Endothelial cell of umbilical vein (primary cell): Measurements from ENCODE around the gene MYO15A. TPM values are rescaled to one million over a fixed set of nuclear protein-coding genes. Genes with fewer than 3 reads are reported as not detected.

Experiments used
- BruUV-seq: library from RNA; stranded (reverse); fragments of 400-500 nt; replicated peaks from 2 replicates; lab custom pipeline; 2021; lab: Mats Ljungman, UMichigan
- CTCF ChIA-PET: fragments of 300-600, 350-600 bp; sonication (Branson Sonifier 250); formaldehyde crosslinking; loops from one replicate; lab custom pipeline; 2021; ENCODE audit warnings: antibody characterized with exemption, inconsistent platforms; lab: Charles Lee
- POLR2A ChIA-PET: fragments of 300-600, 350-600 bp; sonication (Branson Sonifier 250); formaldehyde crosslinking; loops from one replicate; lab custom pipeline; 2021; ENCODE audit warnings: antibody characterized with exemption, inconsistent platforms; lab: Charles Lee
- DNase-seq: peaks from one replicate; pipeline ENCODE4 v3.0.0-alpha.2; 2011; ENCODE audit warnings: low read depth, low spot score
- FAIRE-seq: peaks from 2 replicates; lab custom pipeline; 2011; peaks lifted over from hg19 to GRCh38; lab: Jason Lieb, UNC
- H2AFZ ChIP-seq: 2 replicates; pipeline ENCODE4 v1.6.0; 2012; ENCODE audit warnings: low read depth, low read length, control low read depth, inconsistent platforms
- H3K27ac ChIP-seq: 2 replicates; pipeline ENCODE4 v1.5.1; 2011; ENCODE audit warnings: low read depth, mild to moderate bottlenecking, control low read depth, low read length, moderate library complexity; ENCODE audit not compliant: insufficient read depth
- H3K27me3 ChIP-seq, 2 experiments: 2 replicates each; pipeline versions ENCODE4 v1.6.0 to v1.6.1; 2011; ENCODE audit warnings: low read length in 2 of 2, mixed read lengths in 1 of 2; ENCODE audit not compliant: control insufficient read depth in 2 of 2, insufficient read depth in 2 of 2
- H3K36me3 ChIP-seq, 2 experiments: 2 replicates in 1 of 2; 3 replicates in 1 of 2; pipeline ENCODE4 v1.5.1; 2011; ENCODE audit warnings: low read length in 2 of 2, mild to moderate bottlenecking in 1 of 2, moderate library complexity in 1 of 2; ENCODE audit not compliant: control insufficient read depth in 2 of 2, insufficient read depth in 2 of 2; ENCODE audit errors: extremely low read depth in 1 of 2
- H3K4me1 ChIP-seq: 3 replicates; pipeline ENCODE4 v1.5.1; 2011; ENCODE audit warnings: mild to moderate bottlenecking, low read length; ENCODE audit not compliant: control insufficient read depth, insufficient read depth; ENCODE audit errors: extremely low read depth
- H3K4me2 ChIP-seq: 2 replicates; pipeline ENCODE4 v1.6.1; 2011; ENCODE audit warnings: low read length, control low read depth, mixed read lengths; ENCODE audit not compliant: insufficient read depth
- H3K4me3 ChIP-seq, 3 experiments: fragments of 200-600 bp in 1 of 3; sonication (generic), shearing (Covaris generic) in 1 of 3; replicated peaks in 1 of 3; 2 replicates each; pipeline ENCODE4 v1.5.1; 2011 to 2016; ENCODE audit warnings: control low read depth in 3 of 3, low read length in 3 of 3, mild to moderate bottlenecking in 2 of 3, inconsistent platforms in 1 of 3, low read depth in 1 of 3, moderate library complexity in 1 of 3; ENCODE audit not compliant: insufficient read depth in 1 of 3
- H3K79me2 ChIP-seq: 2 replicates; pipeline ENCODE4 v1.6.0; 2012; ENCODE audit warnings: low read length, inconsistent platforms; ENCODE audit not compliant: control insufficient read depth, insufficient read depth
- H3K9ac ChIP-seq: replicated peaks from 2 replicates; pipeline ENCODE3; 2011; ENCODE audit warnings: low read length, control low read depth; ENCODE audit not compliant: insufficient read depth; ENCODE audit errors: extremely low read depth
- H3K9me1 ChIP-seq: replicated peaks from 3 replicates; pipeline ENCODE4 v1.6.0; 2011; ENCODE audit warnings: mild to moderate bottlenecking, low read length; ENCODE audit not compliant: control insufficient read depth, insufficient read depth; ENCODE audit errors: extremely low read depth
- H3K9me3 ChIP-seq: replicated peaks from 2 replicates; pipeline ENCODE4 v1.5.1; 2012; ENCODE audit warnings: low read length, inconsistent platforms; ENCODE audit not compliant: control insufficient read depth, insufficient read depth
- H4K20me1 ChIP-seq: replicated peaks from 2 replicates; pipeline ENCODE3; 2011; ENCODE audit warnings: mild to moderate bottlenecking, low read length; ENCODE audit not compliant: control insufficient read depth, insufficient read depth; ENCODE audit errors: extremely low read depth
- FOS ChIP-seq: IDR thresholded peaks from 2 replicates; pipeline ENCODE4 v1.6.1; 2011; ENCODE audit warnings: mild to moderate bottlenecking, low read length, moderate library complexity, borderline replicate concordance; ENCODE audit not compliant: insufficient read depth
- GATA2 ChIP-seq: IDR thresholded peaks from 2 replicates; pipeline ENCODE4 v1.7.0; 2011; ENCODE audit warnings: low read depth, mild to moderate bottlenecking, moderate library complexity, mixed read lengths, low read length; ENCODE audit not compliant: insufficient read length, insufficient read depth
- JUN ChIP-seq: IDR thresholded peaks from 2 replicates; pipeline ENCODE4 v1.6.1; 2011; ENCODE audit warnings: borderline replicate concordance, low read depth; ENCODE audit not compliant: insufficient read length, insufficient read depth
- POLR2AphosphoS5 ChIP-seq: IDR thresholded peaks from 2 replicates; pipeline ENCODE4 v1.6.1; 2012; ENCODE audit warnings: low read depth, mild to moderate bottlenecking, control low read depth, low read length, moderate library complexity; ENCODE audit not compliant: insufficient read depth
- dilution Hi-C: fragments of 300-500 bp; cut with MboI; formaldehyde crosslinking; loops from one replicate; pipeline ENCODE4 v1.15.0; 2019; ENCODE audit warnings: low sequenced_read_pairs; ENCODE audit not compliant: extremely low pct_ligation_motif_present
- intact Hi-C: fragments of 100-400 bp; cut with micrococcal nuclease; formaldehyde crosslinking; loops from one replicate; pipeline ENCODE4 v1.10.0; 2022
- polyA plus RNA-seq, 4 experiments: library from polyadenylated mRNA; depleted of rRNA in 3 of 4; stranded (reverse) in 3 of 4; unstranded in 1 of 4; fragments of >200 nt; gene quantifications; 2 replicates each; pipeline versions ENCODE4 v1.2.1 to v1.2.3, GENCODE V29; 2011 to 2012; ENCODE audit warnings: missing spikeins in 1 of 4
- total RNA-seq: library from RNA; stranded (reverse); gene quantifications from 2 replicates; pipeline ENCODE4 v1.2.3, GENCODE V29; 2021
- TF ChIP-seq, protein P1 (sequence below), 2 donors: IDR thresholded peaks; 1 replicate in 1 of 2; 2 replicates in 1 of 2; pipeline ENCODE4 v1.5.1; 2011; ENCODE audit warnings: low read length in 2 of 2, mild to moderate bottlenecking in 2 of 2, moderate library complexity in 2 of 2, control low read depth in 1 of 2, inconsistent platforms in 1 of 2, low read depth in 1 of 2; ENCODE audit not compliant: insufficient read depth in 1 of 2; ENCODE audit errors: extremely low read depth in 1 of 2

MYO15A gene
- total and polyA plus RNA-seq, 2 donors (not counting 3 experiments of a cell fraction or from before 2014, with no cell fraction given): 0.46 to 0.82 TPM

DNA sequence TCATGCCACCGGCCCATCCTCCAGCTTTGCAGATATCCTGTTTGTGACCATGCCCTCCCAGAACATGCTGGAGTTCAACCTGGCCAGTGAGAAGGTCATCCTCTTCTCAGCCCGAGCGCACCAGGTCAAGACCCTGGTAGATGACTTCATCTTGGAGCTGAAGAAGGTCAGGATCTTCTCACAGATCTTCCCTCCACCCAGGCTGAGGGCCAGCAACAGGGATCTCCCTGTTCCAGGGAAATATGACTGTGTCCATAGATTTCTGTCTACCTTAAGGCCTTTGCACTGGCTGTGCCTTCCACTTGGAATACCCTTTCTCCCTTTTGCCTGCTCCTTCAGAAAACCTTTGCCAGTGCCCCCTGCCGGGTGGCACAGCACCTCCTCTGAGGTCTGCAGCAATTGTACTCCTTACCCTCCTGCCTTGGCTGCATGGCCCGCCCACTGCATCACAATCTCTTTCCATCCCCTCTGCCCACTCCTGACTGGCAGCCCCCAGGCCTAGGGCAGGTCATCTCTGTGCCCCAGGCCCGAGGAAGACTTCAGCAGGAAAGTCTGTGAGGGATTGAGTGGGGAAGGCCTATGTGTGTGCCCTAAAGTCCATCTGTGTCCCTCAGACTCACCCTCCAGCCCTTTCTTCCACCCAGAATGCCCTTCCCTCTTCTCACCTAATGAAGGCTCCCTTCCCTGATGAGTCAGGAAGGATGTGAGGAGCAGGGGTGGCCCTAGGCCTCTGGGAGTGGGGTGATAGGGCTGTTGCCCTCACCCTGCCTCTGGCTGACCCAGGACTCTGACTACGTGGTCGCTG, 47.8 kb downstream of the MYO15A start:
- dilution Hi-C loops: no loop called here
- Histone ChIP-seq H3K9me1 (no peaks in the 10 kb centered on the region), H2AFZ (no peak overlapping the region), H3K79me2 (no peaks in the 10 kb centered on the region), H3K4me3 (no peak overlapping the region), H3K9me3 (no peaks in the 10 kb centered on the region), H3K4me2 (no peak overlapping the region), H3K27ac (no peak overlapping the region), H3K36me3 (no peaks in the 10 kb centered on the region), H4K20me1 (no peaks in the 10 kb centered on the region), H3K9ac (no peak overlapping the region), H3K4me1 (peaks cover 9% of the 10 kb centered on the region), H3K27me3 (no peaks in the 10 kb centered on the region)
- intact Hi-C loops: no loop called here
- TF ChIP-seq, protein P1, sequence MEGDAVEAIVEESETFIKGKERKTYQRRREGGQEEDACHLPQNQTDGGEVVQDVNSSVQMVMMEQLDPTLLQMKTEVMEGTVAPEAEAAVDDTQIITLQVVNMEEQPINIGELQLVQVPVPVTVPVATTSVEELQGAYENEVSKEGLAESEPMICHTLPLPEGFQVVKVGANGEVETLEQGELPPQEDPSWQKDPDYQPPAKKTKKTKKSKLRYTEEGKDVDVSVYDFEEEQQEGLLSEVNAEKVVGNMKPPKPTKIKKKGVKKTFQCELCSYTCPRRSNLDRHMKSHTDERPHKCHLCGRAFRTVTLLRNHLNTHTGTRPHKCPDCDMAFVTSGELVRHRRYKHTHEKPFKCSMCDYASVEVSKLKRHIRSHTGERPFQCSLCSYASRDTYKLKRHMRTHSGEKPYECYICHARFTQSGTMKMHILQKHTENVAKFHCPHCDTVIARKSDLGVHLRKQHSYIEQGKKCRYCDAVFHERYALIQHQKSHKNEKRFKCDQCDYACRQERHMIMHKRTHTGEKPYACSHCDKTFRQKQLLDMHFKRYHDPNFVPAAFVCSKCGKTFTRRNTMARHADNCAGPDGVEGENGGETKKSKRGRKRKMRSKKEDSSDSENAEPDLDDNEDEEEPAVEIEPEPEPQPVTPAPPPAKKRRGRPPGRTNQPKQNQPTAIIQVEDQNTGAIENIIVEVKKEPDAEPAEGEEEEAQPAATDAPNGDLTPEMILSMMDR (IDR thresholded peaks at IDR 0.05; ENCODE audit: extremely low read depth in 1 of 2, insufficient read depth in 1 of 2, low read depth in 1 of 2, low read length in 2 of 2): peak; percentile 5 to 10
- TF ChIP-seq GATA2: no peak
- no peak for FAIRE-seq
- DNase-seq: no peak
- no TSS peak for BruUV-seq
- ChIA-PET CTCF (interaction anchor here (1.1 to 1.4 kb wide), 2 partner anchors 15 to 28 kb away, joined by 3 to 4 read pairs; partner anchors contain the start of gene ALKBH5), POLR2A (interaction anchor here (1.1 kb wide), 1 partner anchor 27 kb away, joined by 4 read pairs; the partner anchor contains the start of gene ALKBH5)

DNA sequence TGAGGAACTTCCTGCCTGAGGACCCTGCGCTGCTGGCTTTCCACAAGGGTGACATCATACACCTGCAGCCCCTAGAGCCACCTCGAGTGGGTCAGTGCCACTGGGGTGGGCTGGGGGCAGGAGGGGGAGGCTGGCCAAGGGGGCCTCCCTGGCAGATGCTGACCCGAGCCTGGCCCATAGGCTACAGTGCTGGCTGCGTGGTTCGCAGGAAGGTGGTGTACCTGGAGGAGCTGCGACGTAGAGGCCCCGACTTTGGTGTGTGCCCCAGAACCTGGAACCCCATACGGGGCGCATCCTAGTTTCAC, 48.4 kb downstream of the MYO15A start:
- H3K4me1 ChIP-seq: peaks cover 9% of the 10 kb centered on the region
- H3K27me3 ChIP-seq: no peaks in the 10 kb centered on the region
- H3K9ac ChIP-seq: no peak overlapping the region
- DNase-seq (no peak), FAIRE-seq (no peak)
- no TSS peak for BruUV-seq
- no peak overlapping the region for H3K4me3 ChIP-seq
- TF ChIP-seq POLR2AphosphoS5 (no peak), JUN (no peak), FOS (no peak), GATA2 (no peak)
- TF ChIP-seq, protein P1 (IDR thresholded peaks at IDR 0.05; ENCODE audit: extremely low read depth in 1 of 2, insufficient read depth in 1 of 2, low read depth in 1 of 2, low read length in 2 of 2): no peak
- H3K4me2 ChIP-seq: no peak overlapping the region
- dilution Hi-C loops: no loop called here
- H3K9me3 ChIP-seq: no peaks in the 10 kb centered on the region
- H4K20me1 ChIP-seq: no peaks in the 10 kb centered on the region
- CTCF ChIA-PET: no interaction called here
- H2AFZ ChIP-seq: no peak overlapping the region
- intact Hi-C loops: no loop called here
- no peaks in the 10 kb centered on the region for H3K9me1 ChIP-seq
- no peaks in the 10 kb centered on the region for H3K79me2 ChIP-seq
- H3K36me3 ChIP-seq: no peaks in the 10 kb centered on the region
- no peak overlapping the region for H3K27ac ChIP-seq
- POLR2A ChIA-PET: no interaction called here
